ENCODE results near the gene ERG. TPM values are rescaled to one million over a fixed set of nuclear protein-coding genes. Genes with fewer than 3 reads are reported as not detected.

ERG gene
- total and polyA plus RNA-seq, 11 donors: 5.9 to 37.9 (median 15.4) TPM

DNA sequence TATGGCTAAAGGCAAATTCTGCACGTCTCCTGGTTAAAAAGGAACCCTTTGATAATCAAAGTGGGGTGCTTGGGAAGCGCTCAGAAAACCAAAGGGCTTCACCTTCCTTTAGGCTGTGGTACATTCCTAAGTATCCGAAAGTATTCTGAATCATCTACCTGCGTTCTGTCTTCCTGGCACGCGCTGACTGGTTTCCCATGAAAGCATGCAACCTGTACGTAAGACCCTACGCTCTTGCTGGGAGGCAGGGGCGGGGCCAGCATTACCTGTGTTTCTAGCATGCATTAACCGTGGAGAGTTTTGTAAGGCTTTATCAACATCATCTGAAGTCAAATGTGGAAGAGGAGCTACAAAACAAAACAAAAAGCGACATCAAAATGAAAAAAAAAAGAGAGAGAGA, 96.0 kb downstream of the ERG start:
- no peaks in the 10 kb centered on the region for H3K27me3 ChIP-seq
- WGBS, 4 donors: 84 to 93% (median 89%) methylated on average over 11 of the region's 11 CpGs
- peaks cover 0 to 14% (median 0%) of the 10 kb centered on the region in 12 donors for H3K4me1 ChIP-seq
- peaks cover 0 to 45% (median 7%) of the 10 kb centered on the region in 9 donors for H3K36me3 ChIP-seq
- intact Hi-C loops (cut with DNase I): loop anchor here in 1 of 10 donors (10.0 kb wide), 1 partner anchor 93 kb away; the partner anchor contains the start of gene ERG
- ATAC-seq (no peak), DNase-seq (no peak)
- no peaks in the 10 kb centered on the region for H3K9me3 ChIP-seq
- TF ChIP-seq, protein P1, sequence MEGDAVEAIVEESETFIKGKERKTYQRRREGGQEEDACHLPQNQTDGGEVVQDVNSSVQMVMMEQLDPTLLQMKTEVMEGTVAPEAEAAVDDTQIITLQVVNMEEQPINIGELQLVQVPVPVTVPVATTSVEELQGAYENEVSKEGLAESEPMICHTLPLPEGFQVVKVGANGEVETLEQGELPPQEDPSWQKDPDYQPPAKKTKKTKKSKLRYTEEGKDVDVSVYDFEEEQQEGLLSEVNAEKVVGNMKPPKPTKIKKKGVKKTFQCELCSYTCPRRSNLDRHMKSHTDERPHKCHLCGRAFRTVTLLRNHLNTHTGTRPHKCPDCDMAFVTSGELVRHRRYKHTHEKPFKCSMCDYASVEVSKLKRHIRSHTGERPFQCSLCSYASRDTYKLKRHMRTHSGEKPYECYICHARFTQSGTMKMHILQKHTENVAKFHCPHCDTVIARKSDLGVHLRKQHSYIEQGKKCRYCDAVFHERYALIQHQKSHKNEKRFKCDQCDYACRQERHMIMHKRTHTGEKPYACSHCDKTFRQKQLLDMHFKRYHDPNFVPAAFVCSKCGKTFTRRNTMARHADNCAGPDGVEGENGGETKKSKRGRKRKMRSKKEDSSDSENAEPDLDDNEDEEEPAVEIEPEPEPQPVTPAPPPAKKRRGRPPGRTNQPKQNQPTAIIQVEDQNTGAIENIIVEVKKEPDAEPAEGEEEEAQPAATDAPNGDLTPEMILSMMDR (IDR thresholded peaks at IDR 0.05): no peak
- H3K27ac ChIP-seq: no peak overlapping the region
- no peak overlapping the region for H3K4me3 ChIP-seq

DNA sequence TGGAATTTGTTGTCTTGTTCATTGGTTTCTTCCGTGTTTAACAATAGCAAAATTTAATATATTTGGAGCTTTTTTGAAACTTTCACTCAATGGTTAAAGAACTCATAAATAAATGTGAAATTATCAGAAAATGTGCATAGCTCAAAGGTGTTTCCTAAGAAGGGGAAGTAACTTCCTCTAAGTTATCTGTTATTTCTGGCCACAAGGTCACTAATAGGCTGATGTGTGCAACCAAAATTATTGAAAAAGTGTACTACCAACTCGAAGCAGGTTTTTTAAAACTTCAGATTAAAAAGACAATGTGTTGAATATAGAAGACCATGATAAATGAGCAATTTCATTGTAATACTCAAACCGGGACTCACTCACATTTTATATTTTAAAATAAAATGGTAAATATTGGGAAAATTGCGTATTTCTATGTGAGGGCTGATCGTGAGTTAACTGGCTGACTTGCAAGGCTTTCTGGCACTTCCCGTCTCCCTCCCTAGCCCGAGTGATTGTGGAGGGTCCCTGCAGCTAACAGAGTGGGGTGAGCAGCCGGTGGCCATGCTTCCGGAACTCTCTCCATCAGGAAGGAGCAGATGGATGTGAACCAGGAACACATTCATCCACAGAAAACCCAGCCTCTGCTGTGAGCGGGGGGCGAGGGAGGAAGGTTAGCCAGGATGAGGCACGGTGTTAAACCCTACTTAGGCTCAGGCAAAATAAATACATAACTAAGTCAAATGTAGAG, 96.9 kb downstream of the ERG start:
- Histone ChIP-seq H3K4me3 (no peak overlapping the region), H3K27me3 (no peaks in the 10 kb centered on the region), H3K4me1 (peaks cover 0 to 7% (median 0%) of the 10 kb centered on the region in 12 donors), H3K27ac (no peak overlapping the region), H3K36me3 (peaks cover 0 to 45% (median 7%) of the 10 kb centered on the region in 9 donors), H3K9me3 (no peaks in the 10 kb centered on the region)
- no peak for DNase-seq
- intact Hi-C loops (cut with DNase I): loop anchor here in 1 of 10 donors (10.0 kb wide), 1 partner anchor 93 kb away; the partner anchor contains the start of gene ERG
- ATAC-seq: no peak
- no peak for TF ChIP-seq POLR2A (IDR thresholded peaks at IDR 0.05)
- TF ChIP-seq, protein P1 (IDR thresholded peaks at IDR 0.05): no peak
- 68 to 79% (median 72%) methylated on average over 12 of the region's 12 CpGs for WGBS, 4 donors

DNA sequence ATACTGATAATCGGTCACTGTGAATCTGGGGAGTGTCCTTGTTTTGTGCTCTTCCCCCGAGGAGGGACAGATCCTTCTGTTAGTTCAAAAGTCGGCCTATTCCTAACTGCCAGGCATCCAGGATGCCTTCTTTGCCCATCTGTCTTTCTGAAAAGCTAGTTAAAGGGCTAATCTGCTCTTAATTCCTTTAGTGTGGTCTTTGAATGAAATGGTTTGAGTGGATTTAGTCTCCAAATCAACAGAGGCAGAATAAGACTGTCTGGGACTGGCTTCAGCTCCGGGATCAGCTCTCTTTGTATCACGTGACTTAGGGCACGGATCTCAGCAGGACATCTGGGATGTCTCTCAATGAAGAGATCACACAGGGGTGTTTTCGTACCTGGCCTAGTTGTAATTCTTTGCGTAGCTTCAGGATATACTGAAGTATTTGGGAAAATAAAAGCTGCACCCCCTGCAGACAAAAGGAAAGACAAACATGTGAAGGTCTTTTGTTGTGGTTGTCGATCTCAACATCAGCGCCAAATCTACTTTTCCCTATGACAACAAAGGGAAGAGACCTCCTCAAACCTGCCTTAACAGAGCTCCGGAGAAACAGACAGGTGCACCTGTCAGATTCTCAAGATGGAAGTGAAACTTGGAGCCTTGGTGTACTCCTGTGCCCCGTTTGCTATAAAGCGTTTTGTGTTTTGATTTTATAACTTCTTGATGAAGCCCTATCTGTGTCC, 97.9 kb downstream of the ERG start:
- ATAC-seq (no peak), DNase-seq (no peak)
- Histone ChIP-seq H3K27ac (no peak overlapping the region), H3K27me3 (no peaks in the 10 kb centered on the region), H3K4me1 (peaks cover 0 to 5% (median 0%) of the 10 kb centered on the region in 12 donors), H3K9me3 (no peaks in the 10 kb centered on the region), H3K36me3 (peaks cover 0 to 45% (median 9%) of the 10 kb centered on the region in 9 donors), H3K4me3 (no peak overlapping the region)
- TF ChIP-seq POLR2A (IDR thresholded peaks at IDR 0.05): no peak
- TF ChIP-seq, protein P1 (IDR thresholded peaks at IDR 0.05): no peak
- WGBS, 4 donors: 83 to 86% (median 85%) methylated on average over 13 of the region's 13 CpGs
- intact Hi-C loops (cut with DNase I): loop anchor here in 1 of 10 donors (10.0 kb wide), 1 partner anchor 94 kb away; the partner anchor contains the start of gene ERG

DNA sequence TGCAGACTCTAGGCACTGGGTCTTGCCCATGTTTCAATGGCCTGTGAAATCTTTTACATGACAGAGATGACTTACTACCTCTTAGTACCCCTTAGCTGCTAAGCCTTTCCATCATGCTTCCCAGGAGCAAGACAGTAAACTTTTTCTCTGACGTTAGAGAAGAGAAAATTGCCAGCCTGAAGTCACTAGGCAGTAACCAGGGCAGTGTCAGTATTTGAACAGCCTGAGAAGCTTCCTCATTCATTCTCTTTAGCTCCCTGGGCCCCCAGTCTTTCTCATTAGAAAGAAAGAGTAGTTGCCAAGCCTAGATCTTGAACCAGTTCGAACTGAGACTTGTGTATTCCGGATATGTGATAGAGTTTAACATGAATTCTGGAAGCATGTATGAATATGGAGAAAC, 99.2 kb downstream of the ERG start:
- TF ChIP-seq POLR2A (IDR thresholded peaks at IDR 0.05): no peak
- TF ChIP-seq, protein P1 (IDR thresholded peaks at IDR 0.05): no peak
- intact Hi-C loops (cut with DNase I): no loop called here

More for the DNA sequence above, 99.2 kb downstream of the ERG start:
- Histone ChIP-seq H3K4me1 (no peaks in the 10 kb centered on the region), H3K27me3 (no peaks in the 10 kb centered on the region), H3K27ac (no peak overlapping the region), H3K9me3 (no peaks in the 10 kb centered on the region), H3K36me3 (peaks cover 0 to 45% (median 9%) of the 10 kb centered on the region in 9 donors), H3K4me3 (no peak overlapping the region)
- ATAC-seq (no peak), DNase-seq (no peak)
- 84 to 90% (median 86%) methylated on average over 3 of the region's 3 CpGs for WGBS, 4 donors

Measured in heart left ventricle (tissue), 16 donors.